RCC 7860 (cell line): ENCODE data around the gene GIGYF1.

Source experiments
- DNase-seq: peaks from one replicate; pipeline ENCODE4 v3.0.0-alpha.2; 2015; ENCODE audit warnings: low spot score
- FAIRE-seq: peaks from 2 replicates; lab custom pipeline; 2012; peaks lifted over from hg19 to GRCh38; lab: Jason Lieb, UNC

The GIGYF1 gene

DNA sequence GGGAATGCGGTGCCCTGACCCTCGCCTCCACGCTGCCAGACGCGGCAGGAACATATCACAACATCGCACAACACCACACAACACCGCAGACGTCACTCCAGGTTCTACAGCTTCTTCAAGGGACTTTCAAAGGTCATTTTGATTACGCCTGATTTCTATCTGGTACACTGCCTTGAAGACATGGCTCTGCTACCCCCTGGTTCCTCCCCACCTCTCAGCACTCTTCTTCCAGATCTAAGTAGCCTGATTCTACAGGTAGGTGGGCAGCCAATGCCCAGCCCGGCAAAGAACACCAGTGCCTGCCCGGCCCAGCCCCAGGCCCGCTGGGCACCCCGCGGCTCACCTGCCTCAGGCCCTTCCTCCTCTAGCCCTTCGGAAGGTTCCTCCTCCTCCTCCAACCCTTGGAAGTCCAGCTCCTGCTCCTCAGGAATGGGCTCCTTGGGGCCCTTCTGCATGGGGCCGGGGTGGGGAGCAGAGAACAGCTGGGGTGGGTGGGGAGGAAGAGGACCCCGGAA, 8.4 kb downstream of the GIGYF1 start:
- FAIRE-seq (no peak), DNase-seq (no peak)

DNA sequence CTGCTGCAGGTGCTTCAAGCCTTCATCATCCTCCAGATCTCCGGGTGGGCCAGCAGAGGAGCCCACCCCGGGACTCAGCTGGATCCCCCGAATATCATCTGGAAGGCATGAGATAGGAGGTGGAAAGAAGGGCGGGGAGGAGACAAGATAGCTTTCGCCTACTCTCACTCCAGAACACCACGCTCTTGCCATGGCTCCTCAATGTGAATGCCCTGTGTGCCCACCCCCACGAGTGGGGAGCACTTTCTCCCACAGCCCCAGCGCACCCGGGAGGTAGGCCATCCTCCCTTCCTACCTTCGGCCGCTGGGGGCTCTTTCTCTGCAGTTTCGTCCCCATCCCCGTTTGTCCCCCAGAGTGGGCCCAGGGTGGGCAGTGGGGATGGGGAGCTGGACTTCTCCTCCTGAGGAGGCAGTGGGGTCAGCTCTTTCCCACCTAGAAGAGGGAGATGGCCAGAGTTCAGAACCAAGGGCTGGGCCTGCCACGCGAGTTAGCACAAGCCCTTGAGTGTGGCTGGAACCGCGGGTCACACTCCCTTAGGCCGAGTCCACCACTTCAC, 8.9 kb downstream of the GIGYF1 start:
- DNase-seq (no peak), FAIRE-seq (no peak)

GRCh38 chr7:100684534-100685042, 9.5 kb downstream of the GIGYF1 start:
- no peak for FAIRE-seq
- DNase-seq, result no peak

- DNase-seq (no peak), FAIRE-seq (no peak)
These were observed 10.2 kb downstream of the GIGYF1 start for GRCh38 chr7:100683659-100684533.

DNA sequence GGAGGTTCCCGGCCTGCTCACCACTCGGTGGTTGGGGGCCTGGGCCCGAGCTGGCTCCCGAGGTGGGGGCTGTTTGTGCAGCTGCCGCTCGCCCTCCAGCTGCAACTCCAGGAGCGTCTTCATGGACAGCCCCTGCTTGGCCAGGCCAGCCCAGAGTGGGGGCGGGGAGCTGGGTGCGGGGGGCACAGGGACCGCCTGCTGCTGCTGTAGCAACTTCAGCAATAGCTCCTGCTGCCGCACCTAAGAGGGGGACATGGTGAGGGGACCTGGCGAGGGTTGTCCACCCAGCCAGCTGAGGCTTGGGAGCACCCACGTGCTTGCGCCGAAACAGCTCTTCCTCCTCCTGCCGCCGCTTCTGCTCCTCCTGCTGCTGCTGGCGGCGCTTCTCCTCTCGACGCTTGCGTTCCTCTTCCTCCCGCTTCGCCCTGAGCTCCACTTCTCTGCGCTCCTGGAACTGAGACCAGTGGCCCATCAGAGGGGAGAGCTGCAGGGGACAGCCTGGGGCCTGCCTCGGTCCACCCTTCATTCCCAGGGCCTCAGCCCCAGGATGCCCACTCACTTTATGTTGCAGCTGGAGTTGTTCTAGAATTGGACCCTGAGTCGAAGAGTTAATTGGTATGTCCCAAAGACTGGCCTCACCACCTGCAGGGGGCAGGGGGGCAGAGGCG, 10.9 kb downstream of the GIGYF1 start:
- no peak for FAIRE-seq
- no peak for DNase-seq

GRCh38 chr7:100682228-100682741, 11.8 kb downstream of the GIGYF1 start:
- no peak for DNase-seq

GRCh38 chr7:100681491-100682227, 12.4 kb downstream of the GIGYF1 start:
- no peak for FAIRE-seq
- no peak for DNase-seq

More at GRCh38 chr7:100682228-100682741, 11.8 kb downstream of the GIGYF1 start:
- FAIRE-seq, result no peak

GRCh38 chr7:100680576-100681271, 13.3 kb downstream of the GIGYF1 start:
- DNase-seq (no peak), FAIRE-seq (no peak)

DNA sequence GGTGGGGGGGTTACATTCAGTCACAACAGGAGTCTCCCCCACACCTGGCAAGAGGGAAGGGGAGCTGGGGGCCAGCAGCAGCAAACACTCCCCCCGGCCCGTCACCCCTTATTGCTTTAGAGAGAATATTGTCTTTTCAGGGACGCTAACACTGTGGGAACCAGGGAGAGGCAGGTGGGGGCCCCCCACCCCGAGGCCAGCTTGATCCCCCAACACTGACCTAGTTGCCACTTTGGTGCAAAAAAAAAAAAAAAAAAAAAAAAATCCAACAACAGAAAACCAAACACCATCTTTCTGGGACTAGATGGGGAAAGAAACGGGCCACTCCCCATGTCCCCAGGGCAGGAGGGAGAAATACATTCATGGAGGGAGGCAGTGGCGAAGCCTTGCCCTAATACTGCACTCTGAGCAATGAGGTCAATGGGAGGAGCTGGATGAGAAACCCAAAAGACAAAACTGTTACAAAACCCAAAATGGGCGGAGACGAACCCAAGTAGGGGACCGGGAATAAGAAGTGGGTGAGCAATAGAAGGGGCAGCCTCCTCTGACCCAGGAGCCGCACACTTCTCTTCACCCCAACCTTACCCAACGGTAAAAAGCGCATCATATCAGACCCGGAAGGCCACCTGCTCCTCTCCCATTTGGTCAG, 14.0 kb downstream of the GIGYF1 start:
- DNase-seq (no peak), FAIRE-seq (no peak)

GRCh38 chr7:100679129-100679926, 14.7 kb downstream of the GIGYF1 start:
- DNase-seq, result no peak

DNA sequence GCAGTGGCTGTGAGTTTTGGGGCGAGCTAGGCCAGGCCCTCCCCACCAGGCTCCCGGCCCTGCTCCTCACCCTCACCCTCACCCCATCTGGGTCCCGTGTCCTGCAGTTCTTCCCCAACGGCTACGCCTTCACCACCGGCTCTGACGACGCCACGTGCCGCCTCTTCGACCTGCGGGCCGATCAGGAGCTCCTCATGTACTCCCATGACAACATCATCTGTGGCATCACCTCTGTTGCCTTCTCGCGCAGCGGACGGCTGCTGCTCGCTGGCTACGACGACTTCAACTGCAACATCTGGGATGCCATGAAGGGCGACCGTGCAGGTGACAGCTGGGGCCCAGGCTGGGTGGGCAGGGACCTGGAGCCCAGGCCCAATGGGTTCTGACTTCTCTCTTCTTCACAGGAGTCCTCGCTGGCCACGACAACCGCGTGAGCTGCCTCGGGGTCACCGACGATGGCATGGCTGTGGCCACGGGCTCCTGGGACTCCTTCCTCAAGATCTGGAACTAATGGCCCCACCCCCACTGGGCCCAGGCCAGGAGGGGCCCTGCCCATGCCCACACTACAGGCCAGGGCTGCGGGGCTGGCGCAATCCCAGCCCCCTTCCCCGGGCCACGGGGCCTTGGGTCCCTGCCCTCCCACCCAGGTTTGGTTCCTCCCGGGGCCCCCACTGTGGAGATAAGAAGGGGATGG, 15.6 kb downstream of the GIGYF1 start:
- FAIRE-seq (no peak), DNase-seq (no peak)

More at GRCh38 chr7:100679129-100679926, 14.7 kb downstream of the GIGYF1 start:
- FAIRE-seq, result no peak

- no peak for DNase-seq
- FAIRE-seq, result no peak
These were observed 16.5 kb downstream of the GIGYF1 start for GRCh38 chr7:100677308-100678267.

DNA sequence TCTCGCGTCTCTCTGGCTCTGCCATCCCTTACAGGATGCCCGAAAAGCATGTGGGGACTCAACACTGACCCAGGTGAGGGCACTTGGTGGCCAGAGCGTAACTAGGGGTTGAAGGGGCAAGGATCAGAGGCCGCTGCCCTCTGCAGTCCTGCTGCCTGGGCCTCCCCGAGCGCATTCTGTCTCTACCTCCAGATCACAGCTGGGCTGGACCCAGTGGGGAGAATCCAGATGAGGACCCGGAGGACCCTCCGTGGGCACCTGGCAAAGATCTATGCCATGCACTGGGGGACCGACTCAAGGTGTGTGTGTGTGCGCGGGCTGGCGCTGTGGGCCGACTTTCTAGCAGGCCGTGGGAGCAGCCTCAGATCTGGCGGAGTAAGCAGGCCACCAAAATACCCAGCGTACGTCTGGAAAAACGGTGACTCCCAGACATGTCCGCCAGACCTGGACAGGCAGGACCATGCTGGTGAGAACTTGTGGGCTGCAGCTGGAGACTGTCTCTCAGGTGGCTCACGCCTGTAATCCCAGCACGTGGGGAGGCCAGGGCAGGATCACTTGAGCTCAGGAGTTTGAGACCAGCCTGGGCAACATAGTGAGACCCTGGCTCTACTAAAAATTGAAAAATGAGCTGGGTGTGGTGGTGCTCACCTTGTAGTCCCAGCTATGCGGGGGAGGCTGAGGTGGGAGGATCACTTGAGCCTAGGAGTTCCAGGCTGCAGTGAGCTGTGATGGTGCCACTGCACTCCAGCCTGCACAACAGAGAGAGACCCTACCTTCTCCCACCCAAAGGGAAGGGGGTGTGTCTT, 17.3 kb downstream of the GIGYF1 start:
- no peak for DNase-seq
- FAIRE-seq, result no peak

GRCh38 chr7:100675581-100676350, 18.3 kb downstream of the GIGYF1 start:
- DNase-seq (peak; percentile 47), FAIRE-seq (no peak)

DNA sequence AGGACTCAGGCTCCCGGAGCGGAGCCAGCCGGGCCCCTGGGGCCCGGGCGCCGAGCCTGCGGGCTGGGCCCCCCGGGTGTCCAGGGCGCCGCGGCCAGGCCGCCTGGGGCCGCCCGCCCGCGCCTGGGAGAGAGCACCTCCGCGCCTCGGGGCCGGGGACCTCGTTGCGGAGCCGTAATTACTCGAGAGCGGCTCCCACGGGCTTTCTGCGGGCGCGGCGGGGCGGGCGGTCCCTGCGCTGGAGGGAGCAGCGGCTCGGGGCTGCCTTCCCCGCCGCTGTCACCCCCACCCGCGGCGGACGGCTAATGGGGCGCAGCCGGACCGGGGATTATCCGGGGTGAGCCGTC, 19.0 kb downstream of the GIGYF1 start:
- DNase-seq, result no peak
- FAIRE-seq, result no peak
